ENCODE measurements around the gene XRCC3.

DNA sequence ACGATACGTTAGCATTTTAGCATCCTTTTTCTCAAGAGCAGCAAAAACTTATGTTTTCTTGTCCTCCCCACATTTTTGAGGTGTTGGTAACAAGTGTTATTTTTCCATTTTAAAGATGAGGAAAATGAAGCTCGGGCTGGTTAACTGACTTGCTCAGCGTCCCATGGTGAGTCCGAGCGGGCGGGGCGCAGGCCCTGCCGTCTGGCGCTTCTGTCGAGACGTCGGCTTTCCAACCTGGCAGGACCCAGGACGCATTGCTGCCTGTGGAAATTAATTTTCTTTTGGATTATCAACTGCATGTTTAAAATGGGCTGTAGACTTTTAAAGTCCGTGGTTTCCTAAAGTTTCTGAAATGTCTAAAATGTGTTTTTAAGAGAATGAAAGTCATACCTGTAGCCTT lies 30.4 kb downstream of the XRCC3 start:
- TF ChIP-seq JUN (IDR thresholded peaks at IDR 0.05; ENCODE audit: borderline replicate concordance, insufficient read depth, insufficient read length, low read depth), result no peak
- TF ChIP-seq CTCF (IDR thresholded peaks at IDR 0.05; ENCODE audit: extremely low read depth in 1 of 2, insufficient read depth in 1 of 2, low read depth in 1 of 2, low read length in 2 of 2), result no peak
- TF ChIP-seq POLR2A (IDR thresholded peaks at IDR 0.05; ENCODE audit: low read depth, low read length), result no peak
- no peak for TF ChIP-seq GATA2 (IDR thresholded peaks at IDR 0.05; ENCODE audit: insufficient read depth, insufficient read length, low read depth, low read length)
- TF ChIP-seq, protein P1, sequence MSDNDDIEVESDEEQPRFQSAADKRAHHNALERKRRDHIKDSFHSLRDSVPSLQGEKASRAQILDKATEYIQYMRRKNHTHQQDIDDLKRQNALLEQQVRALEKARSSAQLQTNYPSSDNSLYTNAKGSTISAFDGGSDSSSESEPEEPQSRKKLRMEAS (IDR thresholded peaks at IDR 0.05; ENCODE audit: insufficient read depth, insufficient read length), result no peak
- no peak for TF ChIP-seq EZH2 (IDR thresholded peaks at IDR 0.05; ENCODE audit: borderline replicate concordance, low read depth, low read length, severe bottlenecking)

Data from endothelial cell of umbilical vein (primary cell).